Activated CD4-positive, CD25-positive, alpha-beta regulatory T cell (primary cell): ENCODE data around the gene AOAH.
"Not testable (repeated sequence)": the region's sequence is repeated elsewhere in the genome, so short reads cannot be mapped to it uniquely, and the experiment has no call there.

Experiments used
- DNase-seq, 4 experiments: peaks; one replicate each; lab custom pipeline; 2025; lab: John Stamatoyannopoulos, UW

Gene AOAH

GRCh38 chr7:36466001-36466400 lies 258.3 kb downstream of the AOAH start:
- not testable (repeated sequence) for DNase-seq

- DNase-seq, result no peak
These were observed 260.0 kb downstream of the AOAH start for GRCh38 chr7:36464271-36464670.
